ENCODE results near the gene SASH1. TPM values are rescaled to one million over a fixed set of nuclear protein-coding genes. Genes with fewer than 3 reads are reported as not detected.

SASH1 gene
- total RNA-seq, 1 donor from 2014 or later: 10.6 TPM

DNA sequence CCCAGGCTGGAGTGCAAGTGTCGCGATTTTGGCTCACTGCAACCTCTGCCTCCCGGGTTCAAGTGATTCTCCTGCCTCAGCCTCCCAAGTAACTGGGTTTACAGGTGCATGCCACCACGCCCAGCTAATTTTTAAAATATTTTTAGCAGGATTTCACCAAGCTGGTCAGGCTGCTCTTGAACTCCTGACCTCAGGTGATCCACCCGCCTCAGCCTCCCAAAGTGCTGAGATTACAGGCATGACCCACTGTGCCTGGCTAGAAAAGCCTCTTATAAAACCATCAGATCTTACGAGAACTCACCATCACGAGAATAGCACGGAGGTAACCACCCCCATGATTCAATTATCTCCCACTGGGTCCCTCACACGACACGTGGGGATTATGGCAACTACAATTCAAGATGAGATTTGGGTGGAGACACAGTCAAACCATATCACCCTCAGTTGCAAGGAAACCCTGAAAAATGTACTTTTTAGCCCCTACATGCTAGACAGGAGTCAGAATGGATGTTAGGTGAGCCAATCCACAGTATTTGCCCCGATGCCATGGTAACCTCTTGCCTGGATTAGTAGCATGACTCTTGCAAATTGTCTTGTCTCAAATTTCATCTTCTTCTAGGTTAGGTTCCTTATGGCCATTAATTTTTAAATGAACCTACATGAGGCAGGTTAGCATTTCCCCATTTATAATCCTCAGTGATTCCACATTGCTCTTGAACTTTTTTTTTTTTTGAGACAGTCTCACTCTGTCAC is 17.1 kb upstream of the SASH1 start:
- DNase-seq (ENCODE audit: low read depth): no peak
- TF ChIP-seq, protein P1, sequence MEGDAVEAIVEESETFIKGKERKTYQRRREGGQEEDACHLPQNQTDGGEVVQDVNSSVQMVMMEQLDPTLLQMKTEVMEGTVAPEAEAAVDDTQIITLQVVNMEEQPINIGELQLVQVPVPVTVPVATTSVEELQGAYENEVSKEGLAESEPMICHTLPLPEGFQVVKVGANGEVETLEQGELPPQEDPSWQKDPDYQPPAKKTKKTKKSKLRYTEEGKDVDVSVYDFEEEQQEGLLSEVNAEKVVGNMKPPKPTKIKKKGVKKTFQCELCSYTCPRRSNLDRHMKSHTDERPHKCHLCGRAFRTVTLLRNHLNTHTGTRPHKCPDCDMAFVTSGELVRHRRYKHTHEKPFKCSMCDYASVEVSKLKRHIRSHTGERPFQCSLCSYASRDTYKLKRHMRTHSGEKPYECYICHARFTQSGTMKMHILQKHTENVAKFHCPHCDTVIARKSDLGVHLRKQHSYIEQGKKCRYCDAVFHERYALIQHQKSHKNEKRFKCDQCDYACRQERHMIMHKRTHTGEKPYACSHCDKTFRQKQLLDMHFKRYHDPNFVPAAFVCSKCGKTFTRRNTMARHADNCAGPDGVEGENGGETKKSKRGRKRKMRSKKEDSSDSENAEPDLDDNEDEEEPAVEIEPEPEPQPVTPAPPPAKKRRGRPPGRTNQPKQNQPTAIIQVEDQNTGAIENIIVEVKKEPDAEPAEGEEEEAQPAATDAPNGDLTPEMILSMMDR (conservative IDR thresholded peaks at IDR 0.05; ENCODE audit: low read depth, low read length): no peak
- H3K4me3 ChIP-seq (ENCODE audit: low read depth, low read length): no peak overlapping the region

DNA sequence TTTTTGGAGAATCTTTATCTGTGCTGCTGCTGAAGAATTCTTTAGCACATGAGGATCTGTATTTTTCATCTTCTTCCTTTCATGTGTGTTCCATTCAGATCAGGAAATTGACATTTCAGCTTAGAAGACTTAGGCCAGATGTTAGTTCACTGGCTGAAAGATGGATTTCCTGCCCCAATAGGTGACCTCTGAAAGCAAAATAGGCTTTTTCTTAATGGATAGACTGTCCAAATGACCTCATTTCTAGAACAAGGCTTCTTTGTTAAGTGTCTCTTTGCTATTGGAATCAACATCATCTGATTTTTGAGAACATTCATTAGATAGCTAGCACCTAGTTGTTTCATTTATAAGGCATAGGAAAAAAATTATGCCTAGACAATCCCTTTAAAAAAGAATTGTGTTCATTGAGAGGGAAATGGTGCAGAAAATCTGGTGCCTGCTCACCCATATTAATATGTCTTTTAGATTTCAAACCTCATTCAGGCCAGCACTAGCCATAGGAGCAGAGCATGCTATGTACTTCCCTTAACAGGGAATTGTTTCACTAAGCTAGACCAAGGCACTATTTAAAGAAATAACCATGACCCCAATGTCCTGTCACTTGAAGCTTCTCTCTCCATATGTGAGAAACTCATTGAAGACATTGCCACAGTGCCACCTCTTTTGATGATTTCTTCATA is 13.6 kb upstream of the SASH1 start:
- TF ChIP-seq, protein P1 (conservative IDR thresholded peaks at IDR 0.05; ENCODE audit: low read depth, low read length): no peak
- H3K4me3 ChIP-seq (ENCODE audit: low read depth, low read length): no peak overlapping the region
- no peak for DNase-seq (ENCODE audit: low read depth)

DNA sequence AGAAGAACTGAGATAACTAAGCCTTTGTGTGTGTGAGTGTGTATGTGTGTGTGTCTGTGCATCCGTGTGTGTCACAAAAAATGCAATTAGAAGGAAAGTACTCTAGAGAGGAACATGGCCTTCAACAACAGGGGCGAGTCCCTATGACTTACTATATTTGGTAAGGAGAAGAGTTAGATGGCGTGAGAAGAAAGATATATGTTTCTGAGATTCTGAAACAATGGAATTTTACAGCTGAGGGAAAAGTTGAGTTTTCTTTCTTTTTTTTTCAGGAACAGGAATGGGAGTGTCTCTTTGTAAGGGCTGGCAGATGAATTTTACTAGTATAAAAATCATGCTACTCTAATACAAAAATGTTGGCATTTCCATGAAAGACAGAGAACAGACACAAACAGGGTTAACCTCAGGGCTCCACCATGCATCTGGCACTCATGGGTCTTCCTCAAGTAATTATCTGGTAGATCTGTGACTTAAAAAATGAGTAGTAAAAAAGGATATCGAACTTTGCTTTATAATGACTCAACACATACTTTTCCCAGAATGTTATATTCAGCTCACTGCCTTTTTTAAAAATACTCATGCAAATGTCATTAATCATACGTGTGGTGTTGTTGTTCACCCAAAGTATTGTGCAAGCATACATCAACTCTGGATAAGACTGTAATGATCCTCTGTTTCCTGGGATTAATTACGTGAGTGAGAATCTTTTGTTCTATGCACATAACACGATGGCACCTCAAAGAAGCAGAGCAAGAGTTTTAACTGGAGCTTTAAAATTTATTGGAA is 12.8 kb upstream of the SASH1 start:
- H3K4me3 ChIP-seq (ENCODE audit: low read depth, low read length): no peak overlapping the region
- TF ChIP-seq, protein P1 (conservative IDR thresholded peaks at IDR 0.05; ENCODE audit: low read depth, low read length): no peak
- peak; percentile 45 for DNase-seq (ENCODE audit: low read depth)

DNA sequence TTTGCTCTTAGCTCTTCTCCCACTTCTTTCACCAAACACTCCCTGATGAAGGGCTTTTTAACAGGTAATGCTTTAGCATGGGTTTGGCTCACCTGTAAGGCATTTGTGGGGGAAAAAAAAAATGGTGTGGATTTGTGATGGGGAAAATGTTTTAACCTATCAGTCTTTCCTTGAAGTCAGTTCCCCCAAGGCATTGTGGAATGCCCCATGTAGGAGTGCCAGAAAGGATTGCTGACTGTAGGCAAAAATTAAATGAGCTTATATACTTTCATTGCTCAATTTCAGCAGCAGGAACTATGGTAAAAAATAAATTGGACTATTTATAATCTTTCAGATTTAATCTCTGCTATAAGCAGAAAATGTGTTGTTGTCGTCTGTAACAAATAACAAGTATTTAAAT is 10.6 kb upstream of the SASH1 start:
- TF ChIP-seq, protein P1 (conservative IDR thresholded peaks at IDR 0.05; ENCODE audit: low read depth, low read length): no peak
- no peak for DNase-seq (ENCODE audit: low read depth)
- no peak overlapping the region for H3K4me3 ChIP-seq (ENCODE audit: low read depth, low read length)

DNA sequence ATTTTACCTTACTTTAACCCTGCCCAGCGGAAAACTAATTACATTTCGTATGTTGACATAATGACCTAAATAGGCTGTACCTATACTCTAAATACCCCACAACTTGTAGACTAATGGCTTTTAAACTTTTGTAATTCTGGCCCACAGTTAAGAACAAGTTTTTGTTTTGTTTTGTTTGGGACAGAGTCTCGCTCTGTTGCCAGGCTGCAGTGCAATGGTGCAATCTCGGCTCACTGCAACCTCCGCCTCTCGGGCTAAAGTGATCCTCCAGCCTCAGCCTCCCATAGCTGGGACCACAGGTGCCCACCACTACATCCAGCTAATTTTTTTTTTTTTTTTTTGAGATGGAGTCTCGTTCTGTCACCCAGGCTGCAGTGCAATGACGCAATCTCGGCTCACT is 5.7 kb upstream of the SASH1 start:
- TF ChIP-seq, protein P1 (conservative IDR thresholded peaks at IDR 0.05; ENCODE audit: low read depth, low read length): no peak
- DNase-seq (ENCODE audit: low read depth): no peak
- H3K4me3 ChIP-seq (ENCODE audit: low read depth, low read length): no peak overlapping the region

DNA sequence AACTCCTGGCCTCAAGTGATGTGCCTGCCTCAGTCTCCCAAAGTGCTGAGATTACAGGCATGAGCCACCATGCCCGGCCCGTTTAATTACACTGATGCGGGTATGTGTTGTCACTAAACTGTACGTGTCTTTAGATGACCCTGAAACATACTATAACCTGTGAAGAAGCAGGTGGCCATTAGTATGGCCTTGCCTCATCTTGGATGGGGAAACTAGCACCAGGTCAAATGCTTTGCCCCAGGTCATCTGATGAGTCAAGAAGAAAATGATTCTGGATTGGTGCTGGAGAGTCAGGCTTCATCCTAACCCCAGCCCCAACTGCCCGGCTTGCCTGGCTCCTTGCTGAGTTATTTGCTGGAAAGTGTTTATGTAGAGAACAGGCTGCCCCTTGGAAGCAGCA is 2.9 kb upstream of the SASH1 start:
- no peak for DNase-seq (ENCODE audit: low read depth)

More for the DNA sequence above, 2.9 kb upstream of the SASH1 start:
- H3K4me3 ChIP-seq (ENCODE audit: low read depth, low read length): no peak overlapping the region
- TF ChIP-seq, protein P1 (conservative IDR thresholded peaks at IDR 0.05; ENCODE audit: low read depth, low read length): no peak
